Endothelial cell (in vitro differentiated cells): ENCODE results near the gene PODXL. TPM values are rescaled to one million over a fixed set of nuclear protein-coding genes. Genes with fewer than 3 reads are reported as not detected.

Experiments
- DNase-seq: peaks from one replicate; pipeline ENCODE4 v3.0.0; 2021; ENCODE audit warnings: low spot score
- H3K27ac Mint-ChIP-seq: one replicate; pipeline ENCODE4 v1.8.0; 2021; ENCODE audit warnings: mixed read lengths, inconsistent platforms; ENCODE audit not compliant: unreplicated experiment
- H3K27me3 Mint-ChIP-seq: one replicate; pipeline ENCODE4 v1.8.0; 2021; ENCODE audit warnings: mild to moderate bottlenecking, moderate library complexity, mixed read lengths, inconsistent platforms; ENCODE audit not compliant: unreplicated experiment
- H3K36me3 Mint-ChIP-seq: one replicate; pipeline ENCODE4 v1.8.0; 2021; ENCODE audit warnings: mild to moderate bottlenecking, low read depth, mixed read lengths, inconsistent platforms; ENCODE audit not compliant: unreplicated experiment
- H3K4me1 Mint-ChIP-seq: one replicate; pipeline ENCODE4 v1.8.0; 2021; ENCODE audit warnings: mild to moderate bottlenecking, mixed read lengths, inconsistent platforms; ENCODE audit not compliant: unreplicated experiment
- H3K4me3 Mint-ChIP-seq: one replicate; pipeline ENCODE4 v1.8.0; 2021; ENCODE audit warnings: mild to moderate bottlenecking, mixed read lengths, inconsistent platforms; ENCODE audit not compliant: unreplicated experiment
- H3K9me3 Mint-ChIP-seq: one replicate; pipeline ENCODE4 v1.8.0; 2021; ENCODE audit warnings: mixed read lengths, inconsistent platforms; ENCODE audit not compliant: unreplicated experiment
- CTCF ChIP-seq: fragments of 200-600 bp; sonication (generic); IDR thresholded peaks from one replicate; pipeline ENCODE4 v1.5.0; 2021; ENCODE audit warnings: antibody characterized with exemption; ENCODE audit not compliant: unreplicated experiment
- total RNA-seq: library from RNA; stranded (reverse); fragmentation: NEBNext Ultra II Directional; extraction: Animal tissue kit (Norgen Biotek cat#: 25700); gene quantifications from one replicate; pipeline ENCODE4 v1.2.1, GENCODE V29; 2021; ENCODE audit not compliant: unreplicated experiment

Gene PODXL
- total RNA-seq, 1 donor from 2014 or later, result 302 TPM

DNA sequence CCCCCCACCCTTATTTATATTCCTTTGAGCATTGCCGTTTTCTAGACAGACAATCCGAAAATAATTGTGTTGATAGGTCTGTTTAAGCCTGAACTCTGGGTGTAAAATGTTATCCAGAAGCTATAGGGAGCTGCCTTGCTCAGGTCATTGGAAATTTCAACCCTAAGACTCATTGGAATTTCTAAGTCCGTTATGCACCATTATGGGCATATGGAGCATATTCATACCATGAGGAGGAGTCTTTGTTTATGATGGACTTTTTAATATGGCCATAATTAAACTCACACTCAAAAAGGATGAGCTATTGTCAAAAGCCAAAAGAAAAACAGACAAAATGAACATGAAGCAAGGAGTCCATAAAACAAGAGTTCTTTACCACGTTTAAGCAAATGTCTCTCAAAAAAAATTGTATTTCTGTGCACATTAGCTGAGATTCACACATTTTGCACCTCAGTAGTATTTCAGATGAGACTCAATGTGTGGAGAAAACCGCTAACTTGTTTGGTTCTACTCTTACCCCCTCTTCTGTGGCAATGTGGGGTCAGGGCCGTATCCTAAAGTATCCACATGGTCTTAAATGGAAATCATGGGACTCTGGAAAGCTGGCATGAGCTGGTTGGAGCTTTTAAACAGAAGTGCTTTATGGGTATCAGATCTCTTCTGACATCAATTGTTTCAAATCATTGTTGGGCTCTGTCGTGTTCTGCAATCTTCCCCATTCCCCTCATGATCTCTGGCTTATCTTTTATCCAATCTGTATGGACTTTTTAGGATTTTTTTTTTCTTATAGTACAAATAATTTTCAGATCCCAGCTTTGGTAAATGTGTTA lies 60.5 kb downstream of the PODXL start:
- Mint-ChIP-seq H3K27ac (peak overlapping the region; percentile 62), H3K9me3 (no peaks in the 10 kb centered on the region), H3K36me3 (peaks cover 36% of the 10 kb centered on the region), H3K4me3 (no peak overlapping the region), H3K4me1 (peaks cover 63% of the 10 kb centered on the region), H3K27me3 (peaks cover 2% of the 10 kb centered on the region)
- no peak for TF ChIP-seq CTCF
- no peak for DNase-seq

DNA sequence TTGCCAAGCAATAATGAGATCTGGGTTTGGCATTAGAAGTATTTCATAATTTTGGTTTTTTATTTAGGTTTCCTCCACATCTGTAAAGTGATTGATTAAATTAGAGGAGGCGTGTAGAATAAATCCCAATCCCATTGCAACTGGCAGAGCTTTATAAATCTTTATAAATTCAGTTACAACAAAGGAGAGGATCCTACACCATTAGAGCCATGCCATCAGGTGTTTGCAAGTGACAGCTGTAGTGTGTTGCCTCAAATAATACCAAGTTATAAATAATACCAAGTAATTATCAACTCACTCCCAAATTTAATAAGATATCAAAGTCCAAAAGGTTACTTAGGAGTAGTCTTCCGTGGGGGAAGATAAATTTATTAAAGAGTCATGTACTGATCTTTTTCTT lies 62.2 kb downstream of the PODXL start:
- TF ChIP-seq CTCF, result no peak
- Mint-ChIP-seq H3K9me3 (no peaks in the 10 kb centered on the region), H3K36me3 (peaks cover 28% of the 10 kb centered on the region), H3K27ac (no peak overlapping the region), H3K27me3 (no peaks in the 10 kb centered on the region), H3K4me3 (no peak overlapping the region), H3K4me1 (peaks cover 53% of the 10 kb centered on the region)
- no peak for DNase-seq

- H3K27ac Mint-ChIP-seq, result no peak overlapping the region
Measured at GRCh38 chr7:131493581-131493980, 62.8 kb downstream of the PODXL start.

GRCh38 chr7:131493081-131493480 lies 63.3 kb downstream of the PODXL start:
- H3K4me3 Mint-ChIP-seq, result no peak overlapping the region
- H3K27ac Mint-ChIP-seq, result no peak overlapping the region
- H3K4me1 Mint-ChIP-seq, result peaks cover 47% of the 10 kb centered on the region
- peaks cover 17% of the 10 kb centered on the region for H3K36me3 Mint-ChIP-seq
- H3K9me3 Mint-ChIP-seq, result no peaks in the 10 kb centered on the region
- TF ChIP-seq CTCF, result no peak
- no peaks in the 10 kb centered on the region for H3K27me3 Mint-ChIP-seq
- DNase-seq, result no peak

More at GRCh38 chr7:131493581-131493980, 62.8 kb downstream of the PODXL start:
- H3K9me3 Mint-ChIP-seq, result no peaks in the 10 kb centered on the region
- H3K27me3 Mint-ChIP-seq, result no peaks in the 10 kb centered on the region
- H3K36me3 Mint-ChIP-seq, result peaks cover 22% of the 10 kb centered on the region
- H3K4me3 Mint-ChIP-seq, result no peak overlapping the region
- TF ChIP-seq CTCF, result no peak
- no peak for DNase-seq
- H3K4me1 Mint-ChIP-seq, result peaks cover 47% of the 10 kb centered on the region

GRCh38 chr7:131489881-131490280 lies 66.5 kb downstream of the PODXL start:
- no peak overlapping the region for H3K27ac Mint-ChIP-seq
- H3K9me3 Mint-ChIP-seq, result no peaks in the 10 kb centered on the region
- no peak for TF ChIP-seq CTCF
- no peak for DNase-seq
- peaks cover 4% of the 10 kb centered on the region for H3K36me3 Mint-ChIP-seq
- H3K4me3 Mint-ChIP-seq, result no peak overlapping the region
- peaks cover 48% of the 10 kb centered on the region for H3K4me1 Mint-ChIP-seq
- H3K27me3 Mint-ChIP-seq, result peaks cover 2% of the 10 kb centered on the region
